Coronary artery (tissue), 2 donors: ENCODE measurements around the gene TRPT1.
"Not testable (repeated sequence)": the region's sequence is repeated elsewhere in the genome, so short reads cannot be mapped to it uniquely, and the experiment has no call there.

Experiments
- DNase-seq: peaks from one replicate; pipeline ENCODE4 v3.0.0-alpha.2; 2017; ENCODE audit warnings: low spot score
- H3K27ac ChIP-seq, 2 donors: fragments of 200-600 bp; sonication (generic); one replicate each; pipeline ENCODE4 v1.5.1; 2016 to 2019
- H3K4me3 ChIP-seq: fragments of 200-600 bp; sonication (generic); 2 replicates; pipeline ENCODE4 v1.5.1; 2016; ENCODE audit warnings: mild to moderate bottlenecking, moderate library complexity
- CTCF ChIP-seq: fragments of 200-600 bp; sonication (generic); IDR thresholded peaks from one replicate; pipeline ENCODE4 v1.5.1; 2019; ENCODE audit warnings: antibody characterized with exemption

TRPT1 gene

GRCh38 chr11:64247729-64248531, 21.9 kb upstream of the TRPT1 start:
- peak overlapping the region; percentile 81 for H3K4me3 ChIP-seq
- H3K27ac ChIP-seq: peak overlapping the region; percentile 85 to 95
- no peak for TF ChIP-seq CTCF
- no peak for DNase-seq

GRCh38 chr11:64246871-64247728, 21.1 kb upstream of the TRPT1 start, which contains the start of gene PPP1R14B:
Gene PPP1R14B (minus strand): TSS chr11:64246943. CDS start chr11:64246673, 270 bp downstream.
- TF ChIP-seq CTCF: no peak
- Histone ChIP-seq H3K4me3 (peak within 1 kb of the TSS; percentile 81), H3K27ac (peak within 1 kb of the TSS; percentile 87 to 95)
- DNase-seq: peak; percentile 93

GRCh38 chr11:64246621-64246870, 20.6 kb upstream of the TRPT1 start:
- H3K27ac ChIP-seq: peak overlapping the region; percentile 87 to 95
- peak overlapping the region; percentile 81 for H3K4me3 ChIP-seq
- DNase-seq: not testable (repeated sequence)

GRCh38 chr11:64245797-64246620, 20.0 kb upstream of the TRPT1 start:
- DNase-seq: peak; percentile 92
- Histone ChIP-seq H3K27ac (peak overlapping the region; percentile 87 to 95), H3K4me3 (peak overlapping the region; percentile 81)
- TF ChIP-seq CTCF: no peak

- DNase-seq: no peak
- Histone ChIP-seq H3K4me3 (peak overlapping the region; percentile 81), H3K27ac (peak overlapping the region; percentile 87 to 95)
- TF ChIP-seq CTCF: no peak
Measured at GRCh38 chr11:64245401-64245796, 19.4 kb upstream of the TRPT1 start.

GRCh38 chr11:64244966-64245365, 19.0 kb upstream of the TRPT1 start:
- TF ChIP-seq CTCF: no peak
- DNase-seq: no peak
- Histone ChIP-seq H3K27ac (peak overlapping the region; percentile 87 to 95), H3K4me3 (peak overlapping the region; percentile 81)

GRCh38 chr11:64244107-64244506, 18.1 kb upstream of the TRPT1 start:
- no peak for DNase-seq
- TF ChIP-seq CTCF: no peak
- H3K27ac ChIP-seq: no peak overlapping the region
- H3K4me3 ChIP-seq: no peak overlapping the region
